GM12878 (cell line): ENCODE measurements around the gene AGAP3. TPM values are rescaled to one million over a fixed set of nuclear protein-coding genes. Genes with fewer than 3 reads are reported as not detected.

Experiments
- ATAC-seq: fragments of 200-7000 bp; cut with Tn5 transposase; 3 replicates; pipeline ENCODE4 v1.9.1; 2020; ENCODE audit warnings: mild to moderate bottlenecking, moderate library complexity
- BruUV-seq: library from RNA; stranded (reverse); fragments of 400-500 nt; replicated peaks from 2 replicates; lab custom pipeline; 2021; lab: Mats Ljungman, UMichigan
- CTCF ChIA-PET: fragments of 300-600 bp; sonication (Branson Sonifier 250); formaldehyde crosslinking; extraction: SDS; loops from one replicate; lab custom pipeline; 2021; ENCODE audit warnings: inconsistent platforms; lab: Yijun Ruan, JAX
- POLR2A ChIA-PET: fragments of 350-600 bp; formaldehyde crosslinking; extraction: SDS; loops from one replicate; lab custom pipeline; 2021; ENCODE audit warnings: inconsistent platforms; lab: Charles Lee
- RAD21 ChIA-PET: fragments of 300-600 bp; sonication (Branson Sonifier 250); formaldehyde crosslinking; loops from one replicate; lab custom pipeline; 2023; ENCODE audit warnings: antibody characterized with exemption; ENCODE audit not compliant: unreplicated experiment; lab: Charles Lee
- SMC1A ChIA-PET: fragments of 300-600 bp; sonication (Branson Sonifier 250); formaldehyde crosslinking; loops from one replicate; lab custom pipeline; 2023; ENCODE audit not compliant: unreplicated experiment, uncharacterized antibody; lab: Charles Lee
- DNase-seq: peaks from one replicate; pipeline ENCODE4 v3.0.0-alpha.2; 2011; ENCODE audit warnings: low read depth, low spot score
- FAIRE-seq: peaks from 3 replicates; lab custom pipeline; 2011; peaks lifted over from hg19 to GRCh38; lab: Jason Lieb, UNC
- H2AFZ ChIP-seq: 2 replicates; pipeline ENCODE4 v1.6.0; 2011; ENCODE audit warnings: low read depth, low read length, control low read depth; ENCODE audit not compliant: control insufficient read depth
- H3K27ac ChIP-seq: 2 replicates; pipeline ENCODE4 v1.5.1; 2011; ENCODE audit warnings: control low read depth; ENCODE audit not compliant: control insufficient read depth, insufficient read depth
- H3K27me3 ChIP-seq, 2 experiments: replicated peaks in 1 of 2; 2 replicates each; pipeline versions ENCODE4 v1.6.0 to v1.6.1; 2011; ENCODE audit warnings: low read length in 1 of 2; ENCODE audit not compliant: control insufficient read depth in 2 of 2, insufficient read depth in 2 of 2
- H3K36me3 ChIP-seq, 2 experiments: 2 replicates each; pipeline ENCODE4 v1.5.1; 2011; ENCODE audit warnings: low read length in 1 of 2; ENCODE audit not compliant: control insufficient read depth in 2 of 2, insufficient read depth in 2 of 2
- H3K4me1 ChIP-seq: 2 replicates; pipeline ENCODE4 v1.6.1; 2011; ENCODE audit warnings: mild to moderate bottlenecking, low read length, moderate library complexity, mixed read lengths; ENCODE audit not compliant: control insufficient read depth, insufficient read depth
- H3K4me2 ChIP-seq: 2 replicates; pipeline ENCODE4 v1.6.0; 2011; ENCODE audit warnings: control low read depth; ENCODE audit not compliant: control insufficient read depth, insufficient read depth
- H3K4me3 ChIP-seq: fragments of 200-600 bp; sonication (generic); 2 replicates; pipeline ENCODE4 v1.5.1; 2016
- H3K79me2 ChIP-seq: 2 replicates; pipeline ENCODE4 v1.6.0; 2011; ENCODE audit warnings: low read length; ENCODE audit not compliant: control insufficient read depth, insufficient read depth
- H3K9ac ChIP-seq: 2 replicates; pipeline ENCODE4 v1.8.0; 2011; ENCODE audit warnings: low read length, control low read depth, mixed read lengths; ENCODE audit not compliant: control insufficient read depth, insufficient read depth
- H3K9me3 ChIP-seq: replicated peaks from 3 replicates; pipeline ENCODE4 v1.5.1; 2011; ENCODE audit warnings: mild to moderate bottlenecking, low read length; ENCODE audit not compliant: control insufficient read depth, insufficient read depth
- H4K20me1 ChIP-seq: 2 replicates; pipeline ENCODE4 v1.6.0; 2011; ENCODE audit not compliant: control insufficient read depth, insufficient read depth
- CBX3 ChIP-seq: fragments of 200-600 bp; sonication (generic); IDR thresholded peaks from 2 replicates; pipeline ENCODE4 v1.6.1; 2016; ENCODE audit warnings: low read depth, borderline replicate concordance
- FOS ChIP-seq: IDR thresholded peaks from 3 replicates; pipeline ENCODE4 v1.6.1; 2011; ENCODE audit warnings: borderline replicate concordance; ENCODE audit not compliant: insufficient read length; ENCODE audit errors: extremely low read depth
- MEF2A ChIP-seq: IDR thresholded peaks from 2 replicates; pipeline ENCODE4 v1.6.1; 2011; ENCODE audit warnings: low read depth, mild to moderate bottlenecking, low read length, moderate library complexity; ENCODE audit not compliant: insufficient read depth
- MEF2B ChIP-seq: fragments of 450-650 bp; IDR thresholded peaks from 2 replicates; pipeline ENCODE4 v1.6.1; 2018; ENCODE audit warnings: mild to moderate bottlenecking, moderate library complexity; ENCODE audit not compliant: partially characterized antibody, poor library complexity, severe bottlenecking
- RFX5 ChIP-seq: IDR thresholded peaks from 2 replicates; pipeline ENCODE4 v1.6.1; 2011; ENCODE audit warnings: low read depth, low read length, improper control_type of control experiment
- SUPT20H ChIP-seq: IDR thresholded peaks from 2 replicates; pipeline ENCODE4 v1.6.1; 2011; ENCODE audit warnings: low read depth, mild to moderate bottlenecking, low read length, moderate library complexity, borderline replicate concordance; ENCODE audit not compliant: control insufficient read depth
- TCF12 ChIP-seq: IDR thresholded peaks from 2 replicates; pipeline ENCODE4 v1.6.1; 2011; ENCODE audit warnings: low read depth, mild to moderate bottlenecking, low read length
- WGBS: methylation state at CpG from one replicate; pipeline ENCODE4 v1.1.6; 2016; ENCODE audit warnings: low lambda C conversion rate; ENCODE audit not compliant: insufficient replicate concordance, insufficient coverage; ENCODE audit errors: missing lambda C conversion rate; 5-methylcytosine and 5-hydroxymethylcytosine counted together
- in situ Hi-C: fragments of 300-500 bp; cut with MboI; formaldehyde crosslinking; loops from 9 replicates; pipeline ENCODE4 v1.14.3; 2018; ENCODE audit warnings: mixed read lengths
- intact Hi-C: fragments of 100-400 bp; cut with micrococcal nuclease; formaldehyde crosslinking; loops from one replicate; pipeline ENCODE4 v1.14.2; 2022; ENCODE audit not compliant: unreplicated experiment
- polyA plus RNA-seq, 11 experiments: library from polyadenylated mRNA; depleted of rRNA in 4 of 11; unstranded in 6 of 11; stranded (reverse) in 5 of 11; fragments of >200 nt; fragmentation: Nextera tagmentation in 4 of 11; fragmentation: Illumina TruSeq in 1 of 11; extraction: Ambion mirVana in 4 of 11; extraction: Trizol in 1 of 11; gene quantifications; 1 replicate in 1 of 11; 2 replicates in 10 of 11; pipeline versions ENCODE4 v1.2.1 to v1.2.3, GENCODE V29; 2011 to 2016; ENCODE audit warnings: inconsistent platforms in 2 of 11, missing spikeins in 2 of 11, low read depth in 1 of 11
- total RNA-seq, 4 experiments: library from RNA; depleted of rRNA in 3 of 4; stranded (reverse); fragments of >200 nt in 3 of 4; fragmentation: Illumina TruSeq in 1 of 4; extraction: Trizol in 1 of 4; gene quantifications; 2 replicates each; pipeline versions ENCODE4 v1.2.1 to v1.2.3, GENCODE V29; 2013 to 2021
- TF ChIP-seq, protein P1 (sequence below): fragments of 450-650 bp; formaldehyde crosslinking; IDR thresholded peaks from 2 replicates; pipeline ENCODE4 v1.4.0; 2020; ENCODE audit warnings: mild to moderate bottlenecking, moderate library complexity
- TF ChIP-seq, protein P2 (sequence below): fragments of 150-350 bp; IDR thresholded peaks from 2 replicates; pipeline ENCODE4 v1.6.1; 2016; ENCODE audit warnings: low read depth, low read length
- TF ChIP-seq, protein P3 (sequence below): fragments of 450-650 bp; IDR thresholded peaks from 2 replicates; pipeline ENCODE4 v1.6.1; 2017; ENCODE audit warnings: mild to moderate bottlenecking, moderate library complexity

Gene AGAP3
- total and polyA plus RNA-seq, 10 of the 15 experiments (the other 5 are each of a cell fraction or from before 2014, with no cell fraction given): 1.8 to 68.1 (median 15.7) TPM

DNA sequence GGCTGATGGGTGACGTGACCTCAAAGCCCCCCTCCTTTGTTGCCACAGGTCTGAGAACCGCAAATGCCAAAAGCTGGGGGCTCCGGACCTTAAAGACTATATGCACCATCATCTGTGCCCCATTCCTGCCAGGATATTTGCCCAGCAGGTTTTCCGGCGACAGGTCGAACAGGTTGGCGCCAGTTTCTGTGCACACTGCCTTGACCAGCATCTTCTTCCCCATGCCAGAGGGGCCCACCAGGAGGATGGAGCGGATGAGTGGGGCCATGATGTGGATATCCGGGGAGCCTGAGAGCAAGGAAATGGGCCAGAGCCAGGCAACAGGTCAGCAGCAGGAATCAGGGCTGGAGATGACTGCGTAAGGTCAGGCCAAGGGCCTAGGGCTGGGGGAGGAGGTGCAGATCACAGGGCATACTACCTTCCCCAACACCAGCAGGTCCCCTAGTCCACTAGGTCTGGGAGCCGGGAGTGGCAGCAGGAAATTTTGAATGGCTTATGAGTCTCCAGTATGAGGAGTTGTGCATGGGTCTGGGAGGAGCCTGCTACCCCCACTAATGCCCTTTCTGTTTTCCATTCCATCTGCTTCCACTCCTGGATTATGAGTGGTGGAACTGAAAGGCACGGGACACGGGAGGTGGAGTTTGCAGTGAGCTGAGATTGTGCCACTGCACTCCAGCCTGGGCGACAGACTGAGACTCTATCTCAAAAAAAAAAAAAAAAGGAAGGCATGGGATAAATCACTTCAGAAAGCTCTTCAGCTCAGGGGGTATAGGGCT, 107.1 kb downstream of the AGAP3 start:
- H2AFZ ChIP-seq: no peak overlapping the region
- no peaks in the 10 kb centered on the region for H3K4me1 ChIP-seq
- BruUV-seq: no TSS peak
- H3K4me3 ChIP-seq: no peak overlapping the region
- no peak for DNase-seq
- no peaks in the 10 kb centered on the region for H3K36me3 ChIP-seq
- ChIA-PET RAD21 (no interaction called here), SMC1A (no interaction called here), POLR2A (no interaction called here), CTCF (no interaction called here)
- H3K27ac ChIP-seq: no peak overlapping the region
- no peak for FAIRE-seq
- 24% methylated on average over 14 of the region's 14 CpGs for WGBS
- ATAC-seq: no peak
- H3K27me3 ChIP-seq: peaks cover 0 to 6% of the 10 kb centered on the region in 2 experiments; a peak in 1 of 4 replicates
- intact Hi-C loops: no loop called here
- H3K79me2 ChIP-seq: no peaks in the 10 kb centered on the region
- no peak overlapping the region for H3K9ac ChIP-seq
- no peak overlapping the region for H3K4me2 ChIP-seq
- no peaks in the 10 kb centered on the region for H3K9me3 ChIP-seq
- no peaks in the 10 kb centered on the region for H4K20me1 ChIP-seq
- in situ Hi-C loops: no loop called here
- TF ChIP-seq, protein P1, sequence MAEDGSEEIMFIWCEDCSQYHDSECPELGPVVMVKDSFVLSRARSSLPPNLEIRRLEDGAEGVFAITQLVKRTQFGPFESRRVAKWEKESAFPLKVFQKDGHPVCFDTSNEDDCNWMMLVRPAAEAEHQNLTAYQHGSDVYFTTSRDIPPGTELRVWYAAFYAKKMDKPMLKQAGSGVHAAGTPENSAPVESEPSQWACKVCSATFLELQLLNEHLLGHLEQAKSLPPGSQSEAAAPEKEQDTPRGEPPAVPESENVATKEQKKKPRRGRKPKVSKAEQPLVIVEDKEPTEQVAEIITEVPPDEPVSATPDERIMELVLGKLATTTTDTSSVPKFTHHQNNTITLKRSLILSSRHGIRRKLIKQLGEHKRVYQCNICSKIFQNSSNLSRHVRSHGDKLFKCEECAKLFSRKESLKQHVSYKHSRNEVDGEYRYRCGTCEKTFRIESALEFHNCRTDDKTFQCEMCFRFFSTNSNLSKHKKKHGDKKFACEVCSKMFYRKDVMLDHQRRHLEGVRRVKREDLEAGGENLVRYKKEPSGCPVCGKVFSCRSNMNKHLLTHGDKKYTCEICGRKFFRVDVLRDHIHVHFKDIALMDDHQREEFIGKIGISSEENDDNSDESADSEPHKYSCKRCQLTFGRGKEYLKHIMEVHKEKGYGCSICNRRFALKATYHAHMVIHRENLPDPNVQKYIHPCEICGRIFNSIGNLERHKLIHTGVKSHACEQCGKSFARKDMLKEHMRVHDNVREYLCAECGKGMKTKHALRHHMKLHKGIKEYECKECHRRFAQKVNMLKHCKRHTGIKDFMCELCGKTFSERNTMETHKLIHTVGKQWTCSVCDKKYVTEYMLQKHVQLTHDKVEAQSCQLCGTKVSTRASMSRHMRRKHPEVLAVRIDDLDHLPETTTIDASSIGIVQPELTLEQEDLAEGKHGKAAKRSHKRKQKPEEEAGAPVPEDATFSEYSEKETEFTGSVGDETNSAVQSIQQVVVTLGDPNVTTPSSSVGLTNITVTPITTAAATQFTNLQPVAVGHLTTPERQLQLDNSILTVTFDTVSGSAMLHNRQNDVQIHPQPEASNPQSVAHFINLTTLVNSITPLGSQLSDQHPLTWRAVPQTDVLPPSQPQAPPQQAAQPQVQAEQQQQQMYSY (CRISPR knock-in tag): no peak
- TF ChIP-seq MEF2A (no peak), RFX5 (no peak), CBX3 (no peak), TCF12 (no peak), MEF2B (no peak), FOS (no peak), SUPT20H (no peak)
- TF ChIP-seq, protein P2, sequence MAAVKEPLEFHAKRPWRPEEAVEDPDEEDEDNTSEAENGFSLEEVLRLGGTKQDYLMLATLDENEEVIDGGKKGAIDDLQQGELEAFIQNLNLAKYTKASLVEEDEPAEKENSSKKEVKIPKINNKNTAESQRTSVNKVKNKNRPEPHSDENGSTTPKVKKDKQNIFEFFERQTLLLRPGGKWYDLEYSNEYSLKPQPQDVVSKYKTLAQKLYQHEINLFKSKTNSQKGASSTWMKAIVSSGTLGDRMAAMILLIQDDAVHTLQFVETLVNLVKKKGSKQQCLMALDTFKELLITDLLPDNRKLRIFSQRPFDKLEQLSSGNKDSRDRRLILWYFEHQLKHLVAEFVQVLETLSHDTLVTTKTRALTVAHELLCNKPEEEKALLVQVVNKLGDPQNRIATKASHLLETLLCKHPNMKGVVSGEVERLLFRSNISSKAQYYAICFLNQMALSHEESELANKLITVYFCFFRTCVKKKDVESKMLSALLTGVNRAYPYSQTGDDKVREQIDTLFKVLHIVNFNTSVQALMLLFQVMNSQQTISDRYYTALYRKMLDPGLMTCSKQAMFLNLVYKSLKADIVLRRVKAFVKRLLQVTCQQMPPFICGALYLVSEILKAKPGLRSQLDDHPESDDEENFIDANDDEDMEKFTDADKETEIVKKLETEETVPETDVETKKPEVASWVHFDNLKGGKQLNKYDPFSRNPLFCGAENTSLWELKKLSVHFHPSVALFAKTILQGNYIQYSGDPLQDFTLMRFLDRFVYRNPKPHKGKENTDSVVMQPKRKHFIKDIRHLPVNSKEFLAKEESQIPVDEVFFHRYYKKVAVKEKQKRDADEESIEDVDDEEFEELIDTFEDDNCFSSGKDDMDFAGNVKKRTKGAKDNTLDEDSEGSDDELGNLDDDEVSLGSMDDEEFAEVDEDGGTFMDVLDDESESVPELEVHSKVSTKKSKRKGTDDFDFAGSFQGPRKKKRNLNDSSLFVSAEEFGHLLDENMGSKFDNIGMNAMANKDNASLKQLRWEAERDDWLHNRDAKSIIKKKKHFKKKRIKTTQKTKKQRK: no peak
- TF ChIP-seq, protein P3, sequence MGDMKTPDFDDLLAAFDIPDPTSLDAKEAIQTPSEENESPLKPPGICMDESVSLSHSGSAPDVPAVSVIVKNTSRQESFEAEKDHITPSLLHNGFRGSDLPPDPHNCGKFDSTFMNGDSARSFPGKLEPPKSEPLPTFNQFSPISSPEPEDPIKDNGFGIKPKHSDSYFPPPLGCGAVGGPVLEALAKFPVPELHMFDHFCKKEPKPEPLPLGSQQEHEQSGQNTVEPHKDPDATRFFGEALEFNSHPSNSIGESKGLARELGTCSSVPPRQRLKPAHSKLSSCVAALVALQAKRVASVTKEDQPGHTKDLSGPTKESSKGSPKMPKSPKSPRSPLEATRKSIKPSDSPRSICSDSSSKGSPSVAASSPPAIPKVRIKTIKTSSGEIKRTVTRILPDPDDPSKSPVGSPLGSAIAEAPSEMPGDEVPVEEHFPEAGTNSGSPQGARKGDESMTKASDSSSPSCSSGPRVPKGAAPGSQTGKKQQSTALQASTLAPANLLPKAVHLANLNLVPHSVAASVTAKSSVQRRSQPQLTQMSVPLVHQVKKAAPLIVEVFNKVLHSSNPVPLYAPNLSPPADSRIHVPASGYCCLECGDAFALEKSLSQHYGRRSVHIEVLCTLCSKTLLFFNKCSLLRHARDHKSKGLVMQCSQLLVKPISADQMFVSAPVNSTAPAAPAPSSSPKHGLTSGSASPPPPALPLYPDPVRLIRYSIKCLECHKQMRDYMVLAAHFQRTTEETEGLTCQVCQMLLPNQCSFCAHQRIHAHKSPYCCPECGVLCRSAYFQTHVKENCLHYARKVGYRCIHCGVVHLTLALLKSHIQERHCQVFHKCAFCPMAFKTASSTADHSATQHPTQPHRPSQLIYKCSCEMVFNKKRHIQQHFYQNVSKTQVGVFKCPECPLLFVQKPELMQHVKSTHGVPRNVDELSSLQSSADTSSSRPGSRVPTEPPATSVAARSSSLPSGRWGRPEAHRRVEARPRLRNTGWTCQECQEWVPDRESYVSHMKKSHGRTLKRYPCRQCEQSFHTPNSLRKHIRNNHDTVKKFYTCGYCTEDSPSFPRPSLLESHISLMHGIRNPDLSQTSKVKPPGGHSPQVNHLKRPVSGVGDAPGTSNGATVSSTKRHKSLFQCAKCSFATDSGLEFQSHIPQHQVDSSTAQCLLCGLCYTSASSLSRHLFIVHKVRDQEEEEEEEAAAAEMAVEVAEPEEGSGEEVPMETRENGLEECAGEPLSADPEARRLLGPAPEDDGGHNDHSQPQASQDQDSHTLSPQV: no peak
